HTERT RPE-1 (cell line): Measurements from ENCODE around the gene MIEF2.
"Not testable (repeated sequence)": the region's sequence is repeated elsewhere in the genome, so short reads cannot be mapped to it uniquely, and the experiment has no call there.

Experiments used
- in situ Hi-C: fragments of 300-500 bp; cut with MboI; formaldehyde crosslinking; loops from 4 replicates; pipeline ENCODE4 v1.14.3; 2020; ENCODE audit warnings: low sequenced_read_pairs

The MIEF2 gene

DNA sequence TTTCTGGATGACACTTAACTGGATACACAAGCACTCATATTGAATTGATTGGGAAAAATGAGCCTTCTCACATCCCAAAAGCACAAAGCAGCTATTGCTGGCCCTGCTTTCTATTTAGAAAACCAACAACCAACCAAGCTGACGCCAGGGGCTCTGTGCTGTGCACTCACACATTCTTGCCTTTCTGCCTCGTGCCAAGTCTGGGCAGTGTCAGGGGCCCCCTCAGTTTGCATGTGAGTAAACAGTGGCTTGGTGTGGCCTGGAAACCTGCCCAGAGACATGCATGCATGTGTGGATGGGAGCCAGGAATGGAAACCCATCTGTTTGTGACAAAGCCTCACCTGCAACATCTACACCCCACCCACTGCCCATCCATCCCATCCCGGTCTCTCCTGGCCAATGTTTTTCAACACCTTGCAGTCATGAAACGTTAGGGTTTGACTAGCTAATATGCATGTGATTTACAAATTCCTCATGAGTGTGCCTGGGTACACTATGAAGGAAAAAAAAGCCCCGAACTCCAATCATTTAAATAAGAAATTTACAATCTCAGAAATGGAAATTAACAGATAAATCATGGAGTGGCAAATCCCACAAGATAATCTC lies 20.4 kb downstream of the MIEF2 start:
- in situ Hi-C loops = no loop called here

DNA sequence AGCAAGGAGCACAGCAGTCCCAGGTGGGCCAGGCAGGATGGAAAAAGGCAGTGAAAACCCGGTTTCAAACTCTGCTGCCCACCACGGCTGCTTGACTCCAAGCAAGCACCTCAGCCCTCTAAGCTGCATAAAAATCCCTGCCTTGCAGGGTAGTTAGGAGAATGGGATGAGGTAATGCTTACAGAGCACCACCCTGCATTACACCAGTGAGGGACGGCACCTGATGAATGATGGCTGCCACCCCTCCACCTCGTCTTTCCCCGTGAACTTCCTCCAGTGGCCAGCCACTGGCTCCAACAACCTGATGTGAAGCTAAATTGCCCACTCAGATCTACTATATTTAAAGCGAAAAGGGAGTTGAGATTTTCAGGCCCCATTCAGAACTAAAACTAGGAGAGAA lies 21.3 kb downstream of the MIEF2 start:
- in situ Hi-C loops = no loop called here

DNA sequence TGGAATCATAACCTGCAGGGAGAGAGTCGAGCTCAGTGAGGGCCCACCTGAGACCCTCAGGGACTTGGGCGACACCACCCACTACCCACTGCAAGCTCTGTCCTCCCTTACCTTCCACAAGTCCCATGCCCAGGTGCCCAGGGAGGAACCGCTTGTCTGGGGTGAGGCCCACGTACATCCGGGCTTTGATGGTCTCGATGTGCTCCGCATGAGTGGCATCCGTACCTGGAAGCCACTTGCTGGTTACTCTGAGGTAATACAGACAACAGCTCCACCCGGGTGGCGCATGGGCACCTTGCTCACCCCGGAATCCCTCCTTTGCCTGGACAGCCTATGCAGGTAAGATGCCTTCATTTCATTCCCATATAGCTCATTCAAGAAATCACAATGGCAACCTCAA lies 24.8 kb downstream of the MIEF2 start:
- in situ Hi-C loops = no loop called here

DNA sequence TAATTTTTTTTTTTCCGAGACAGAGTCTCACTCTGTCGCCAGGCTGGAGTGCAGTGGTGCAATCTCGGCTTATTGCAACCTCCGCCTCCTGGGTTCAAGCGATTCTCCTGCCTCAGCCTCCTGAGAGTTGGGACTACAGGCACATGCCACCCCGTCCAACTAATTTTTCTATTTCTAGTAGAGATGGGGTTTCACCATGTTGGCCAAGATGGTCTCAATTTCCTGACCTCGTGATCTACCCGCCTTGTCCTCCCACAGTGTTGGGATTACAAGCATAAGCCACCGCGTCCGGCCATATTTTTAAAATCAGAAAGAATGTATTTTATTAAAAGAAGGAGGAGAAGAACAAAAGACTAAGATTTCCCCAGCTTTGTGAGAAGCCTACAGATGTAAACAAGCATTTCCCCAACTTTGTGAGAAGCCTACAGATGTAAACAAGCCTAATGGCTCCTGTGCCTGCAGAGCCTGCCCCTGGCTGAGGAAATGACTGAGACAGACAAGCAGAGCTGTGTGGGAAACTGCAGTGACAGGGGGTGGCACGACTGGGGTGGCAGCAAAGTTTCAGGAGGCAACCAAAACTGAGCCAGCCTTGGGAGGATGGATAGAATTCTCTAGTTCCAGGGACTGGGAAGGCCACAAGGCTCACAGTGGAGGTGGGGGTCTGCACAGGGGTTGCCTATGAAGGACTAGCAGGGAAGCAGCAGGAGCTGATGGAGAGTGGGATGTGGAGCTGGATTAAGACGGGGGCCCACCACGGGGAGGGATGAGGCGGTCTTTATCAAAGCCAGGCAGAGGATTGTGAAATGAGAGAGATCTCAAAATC lies 31.5 kb downstream of the MIEF2 start:
- in situ Hi-C loops = no loop called here

DNA sequence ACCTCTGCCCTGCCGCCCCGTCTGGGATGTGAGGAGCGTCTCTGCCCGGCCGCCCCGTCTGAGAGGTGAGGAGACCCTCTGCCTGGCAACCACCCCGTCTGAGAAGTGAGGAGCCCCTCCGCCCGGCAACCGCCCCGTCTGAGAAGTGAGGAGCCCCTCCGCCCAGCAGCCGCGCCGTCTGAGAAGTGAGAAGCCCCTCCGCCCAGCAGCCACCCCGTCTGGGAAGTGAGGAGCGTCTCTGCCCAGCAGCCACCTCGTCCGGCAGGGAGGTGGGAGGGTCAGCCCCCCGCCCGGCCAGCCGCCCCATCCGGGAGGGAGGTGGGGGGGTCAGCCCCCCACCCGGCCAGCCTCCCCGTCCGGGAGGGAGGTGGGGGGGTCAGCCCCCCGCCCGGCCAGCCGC lies 37.6 kb downstream of the MIEF2 start:
- in situ Hi-C loops = not testable (repeated sequence)

DNA sequence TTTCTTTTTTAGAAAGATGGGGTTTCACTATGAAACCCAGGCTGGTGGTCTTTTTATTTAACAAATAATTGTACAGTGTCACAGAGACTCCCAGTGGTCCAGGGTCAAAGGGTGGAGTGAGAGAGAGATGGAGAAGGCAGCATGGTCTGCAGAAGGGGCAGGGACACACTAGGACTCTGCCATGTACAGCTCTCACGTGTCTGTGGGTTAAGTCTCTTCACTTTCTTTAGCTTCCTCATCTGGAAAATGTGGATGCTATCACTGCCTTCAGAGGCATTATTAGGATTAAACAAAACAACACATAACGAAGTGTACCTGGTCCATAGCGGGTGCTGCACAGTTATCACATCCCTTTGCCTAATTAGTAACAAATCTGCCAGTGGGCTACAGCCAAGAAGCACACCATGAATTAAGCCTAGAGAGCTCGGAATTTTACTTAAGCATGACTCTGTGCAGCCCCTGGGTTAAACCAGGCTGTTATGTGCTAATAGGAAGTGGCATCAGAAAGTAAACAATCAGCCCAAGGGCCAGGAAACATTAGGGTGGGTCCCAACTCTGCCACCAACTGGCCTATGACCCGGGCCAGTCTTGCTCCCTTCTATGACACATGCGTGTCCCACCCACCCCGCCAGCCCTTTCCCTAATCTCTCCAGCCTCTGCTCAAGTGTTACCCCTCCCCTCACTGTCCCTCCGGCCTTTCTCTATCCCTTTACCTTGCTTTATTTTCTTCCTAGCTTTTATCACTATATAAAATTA lies 40.4 kb downstream of the MIEF2 start:
- in situ Hi-C loops = no loop called here

DNA sequence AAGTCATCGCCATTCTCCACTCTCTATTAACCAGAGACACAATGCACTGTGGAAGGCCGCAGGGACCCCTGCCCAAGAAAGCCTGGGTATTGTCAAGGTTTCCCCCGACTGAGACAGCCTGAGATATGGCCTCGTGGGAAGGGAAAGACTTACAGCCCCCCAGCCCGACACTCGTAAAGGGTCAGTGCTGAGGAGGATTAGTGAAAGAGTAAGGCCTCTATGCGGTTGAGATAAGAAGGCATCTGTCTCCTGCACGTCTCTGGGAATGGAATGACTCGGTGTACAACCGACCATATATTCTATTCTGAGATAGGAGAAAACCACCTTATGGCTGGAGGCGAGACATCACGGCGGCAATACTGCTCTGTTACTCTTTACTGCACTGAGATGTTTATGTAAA lies 42.7 kb downstream of the MIEF2 start:
- in situ Hi-C loops = not testable (repeated sequence)

DNA sequence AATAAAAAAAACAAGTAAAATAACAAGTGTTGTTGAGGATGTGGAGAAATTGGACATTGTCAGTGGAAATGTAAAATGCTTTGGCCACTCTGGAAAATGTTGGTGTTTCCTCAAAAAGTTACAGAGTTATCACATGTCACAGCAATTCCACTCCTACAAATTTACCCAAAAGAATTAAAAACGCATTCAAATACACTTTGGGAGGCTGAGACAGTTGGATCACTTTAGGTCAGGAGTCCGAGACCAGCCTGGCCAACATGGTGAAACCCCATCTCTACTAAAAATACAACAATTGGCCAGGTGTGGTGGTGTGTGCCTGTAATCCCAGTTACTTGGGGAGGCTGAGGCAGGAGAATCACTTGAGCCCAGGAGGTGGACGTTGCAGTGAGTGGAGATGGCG lies 48.7 kb downstream of the MIEF2 start:
- in situ Hi-C loops = no loop called here

DNA sequence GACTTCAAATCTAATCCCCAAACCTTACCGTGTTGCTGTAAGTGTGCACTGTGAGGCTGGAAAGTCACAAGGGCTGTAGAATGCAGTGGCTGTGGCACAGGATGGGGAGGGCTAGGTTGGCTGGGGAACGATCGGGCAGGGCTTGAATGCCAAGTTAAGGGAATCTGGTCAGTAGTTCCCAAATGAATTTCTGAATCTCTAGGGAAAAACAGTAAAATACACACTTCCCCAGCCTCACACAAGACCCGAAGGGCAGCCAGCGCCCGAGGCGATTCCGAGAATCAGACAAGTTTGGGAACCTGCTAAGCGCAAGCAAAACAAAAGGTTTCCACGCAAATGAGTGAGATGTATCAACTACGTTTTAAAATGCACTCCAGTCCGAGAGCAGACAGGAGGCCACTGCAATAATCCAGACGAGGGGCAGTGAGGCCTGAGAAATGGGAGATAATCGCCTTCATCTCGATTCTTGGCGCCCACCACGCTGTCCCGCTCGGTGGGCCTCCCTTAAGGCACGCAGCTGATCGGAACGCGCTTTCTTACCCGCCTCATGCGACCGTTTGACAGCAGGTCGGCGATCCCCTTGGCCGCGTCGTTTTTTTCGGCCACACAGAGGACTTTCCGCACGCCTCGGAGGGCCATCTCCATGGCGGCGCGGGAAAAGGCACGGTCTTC lies 53.7 kb downstream of the MIEF2 start:
- in situ Hi-C loops = no loop called here

DNA sequence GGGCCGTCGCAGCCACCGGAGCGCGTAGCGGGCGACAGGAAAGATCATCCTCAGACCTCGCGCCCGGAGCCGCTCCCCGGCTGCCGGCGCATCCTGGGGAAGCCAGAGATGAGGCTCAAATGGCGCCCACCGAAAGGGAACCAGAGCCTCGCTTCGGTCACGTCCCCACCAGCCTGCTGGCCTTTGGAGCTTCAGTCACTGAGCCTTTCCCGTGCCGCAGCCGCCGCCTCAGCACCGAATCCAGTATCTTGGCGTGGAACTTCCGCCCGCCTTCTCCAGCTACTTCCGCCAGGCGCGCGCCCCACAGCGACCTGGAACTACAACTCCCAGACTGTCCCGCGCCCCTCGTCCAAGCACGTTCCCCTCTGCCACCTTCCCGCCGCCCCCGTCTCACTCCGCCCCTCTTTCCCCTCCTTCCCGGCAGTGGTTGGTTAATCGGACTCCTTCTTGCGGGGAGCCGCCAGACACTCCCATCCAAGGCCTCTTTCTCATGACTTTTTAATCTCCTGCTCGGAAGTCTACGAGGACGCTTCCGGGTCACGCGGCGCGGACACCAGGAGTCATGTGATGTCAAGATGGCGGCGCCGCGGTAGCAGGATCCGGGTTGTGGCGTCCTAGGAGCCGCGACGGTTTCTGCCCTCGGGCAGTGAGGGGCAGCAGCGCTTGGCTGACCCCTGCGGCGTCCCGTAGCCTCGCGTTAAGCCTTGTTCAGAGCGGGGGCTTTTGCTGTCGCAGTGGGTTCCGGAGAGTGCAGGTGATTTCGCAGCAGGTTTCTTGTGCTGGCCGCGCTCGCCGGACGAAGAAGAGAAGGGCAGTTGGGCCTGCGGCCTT lies 54.5 kb downstream of the MIEF2 start, which contains the start of the genes SMCR8 and TOP3A:
SMCR8 (plus strand) TSS at position 563 of the 831 bp plus-strand sequence. CDS start 497 bp downstream, outside the sequence.
TOP3A (minus strand) TSS at position 264 of the 831 bp plus-strand sequence; CDS start at position 48, 216 bp downstream.
- in situ Hi-C loops = no loop called here

DNA sequence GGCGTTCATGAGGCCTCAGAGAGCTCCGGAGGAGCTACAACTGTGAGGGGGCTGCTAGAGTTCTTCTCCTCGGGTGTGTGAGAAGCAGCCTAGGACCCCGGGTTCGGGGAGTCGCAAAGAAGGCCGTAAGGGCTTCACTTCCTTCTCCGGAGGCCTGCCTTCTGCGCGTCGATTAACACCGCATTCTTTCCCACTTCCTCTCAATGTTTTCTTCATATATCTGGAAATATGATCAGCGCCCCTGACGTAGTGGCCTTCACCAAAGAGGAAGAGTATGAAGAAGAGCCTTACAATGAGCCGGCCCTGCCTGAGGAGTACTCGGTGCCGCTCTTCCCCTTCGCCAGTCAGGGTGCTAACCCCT lies 55.1 kb downstream of the MIEF2 start:
- in situ Hi-C loops = no loop called here

DNA sequence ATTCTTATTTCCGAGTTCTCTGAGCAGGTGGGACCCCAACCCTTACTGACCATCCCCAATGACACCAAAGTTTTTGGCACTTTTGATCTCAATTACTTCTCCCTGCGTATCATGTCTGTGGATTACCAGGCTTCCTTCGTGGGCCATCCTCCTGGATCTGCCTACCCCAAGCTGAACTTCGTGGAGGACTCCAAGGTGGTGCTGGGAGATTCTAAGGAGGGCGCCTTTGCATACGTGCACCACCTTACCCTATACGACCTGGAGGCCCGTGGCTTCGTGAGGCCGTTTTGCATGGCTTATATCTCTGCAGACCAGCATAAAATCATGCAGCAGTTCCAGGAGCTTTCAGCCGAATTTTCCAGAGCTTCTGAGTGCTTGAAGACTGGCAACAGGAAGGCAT lies 55.5 kb downstream of the MIEF2 start:
- in situ Hi-C loops = no loop called here
